ENCODE data around the gene FASTKD3.

FASTKD3 gene

DNA sequence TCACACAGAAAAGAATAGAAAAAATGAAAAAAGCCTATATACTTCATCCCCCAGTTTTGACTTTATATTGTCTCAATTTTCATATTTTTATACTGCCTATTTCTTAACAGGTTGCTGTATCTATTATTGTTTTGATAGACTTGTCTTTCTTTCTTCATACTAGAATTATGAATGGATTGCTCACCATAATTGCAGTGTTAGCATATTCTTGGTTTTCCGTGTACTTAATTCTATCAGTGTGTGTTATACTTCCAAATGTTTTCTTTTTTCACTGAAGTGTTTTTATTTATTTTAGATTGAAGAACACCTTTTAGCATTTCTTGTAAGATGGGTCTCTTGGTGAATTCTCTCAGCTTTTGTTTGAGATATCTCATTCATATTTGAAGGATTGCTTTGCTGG lies 38.8 kb upstream of the FASTKD3 start:
- in situ Hi-C loops (cut with HindIII; ENCODE audit: low sequenced_read_pairs): no loop called here
- H3K4me3 ChIP-seq (ENCODE audit: low read depth, low read length): no peak overlapping the region
- TF ChIP-seq, protein P1, sequence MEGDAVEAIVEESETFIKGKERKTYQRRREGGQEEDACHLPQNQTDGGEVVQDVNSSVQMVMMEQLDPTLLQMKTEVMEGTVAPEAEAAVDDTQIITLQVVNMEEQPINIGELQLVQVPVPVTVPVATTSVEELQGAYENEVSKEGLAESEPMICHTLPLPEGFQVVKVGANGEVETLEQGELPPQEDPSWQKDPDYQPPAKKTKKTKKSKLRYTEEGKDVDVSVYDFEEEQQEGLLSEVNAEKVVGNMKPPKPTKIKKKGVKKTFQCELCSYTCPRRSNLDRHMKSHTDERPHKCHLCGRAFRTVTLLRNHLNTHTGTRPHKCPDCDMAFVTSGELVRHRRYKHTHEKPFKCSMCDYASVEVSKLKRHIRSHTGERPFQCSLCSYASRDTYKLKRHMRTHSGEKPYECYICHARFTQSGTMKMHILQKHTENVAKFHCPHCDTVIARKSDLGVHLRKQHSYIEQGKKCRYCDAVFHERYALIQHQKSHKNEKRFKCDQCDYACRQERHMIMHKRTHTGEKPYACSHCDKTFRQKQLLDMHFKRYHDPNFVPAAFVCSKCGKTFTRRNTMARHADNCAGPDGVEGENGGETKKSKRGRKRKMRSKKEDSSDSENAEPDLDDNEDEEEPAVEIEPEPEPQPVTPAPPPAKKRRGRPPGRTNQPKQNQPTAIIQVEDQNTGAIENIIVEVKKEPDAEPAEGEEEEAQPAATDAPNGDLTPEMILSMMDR (IDR thresholded peaks at IDR 0.05; ENCODE audit: low read depth, low read length): no peak
- DNase-seq (ENCODE audit: low read depth, low spot score): no peak

DNA sequence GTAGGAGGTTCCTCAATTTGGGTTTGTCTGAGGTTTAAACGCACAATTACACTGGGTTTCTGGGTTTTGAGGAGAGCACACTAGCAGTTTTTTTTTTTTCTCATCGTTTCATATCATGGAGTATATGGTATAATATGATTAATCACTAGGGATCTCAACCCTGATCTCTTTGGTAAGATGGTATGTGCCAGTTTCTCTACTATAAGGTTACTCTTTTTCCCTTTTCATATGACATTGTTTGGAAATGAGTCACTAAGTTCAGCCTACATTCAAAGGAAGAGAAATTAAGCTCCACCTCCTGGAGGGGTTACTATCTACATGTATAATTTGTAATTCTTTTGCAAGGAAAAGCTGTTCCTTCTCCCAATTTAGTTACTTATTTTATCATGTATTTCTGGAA lies 35.3 kb upstream of the FASTKD3 start:
- DNase-seq (ENCODE audit: low read depth, low spot score): peak; percentile 61
- TF ChIP-seq, protein P1 (IDR thresholded peaks at IDR 0.05; ENCODE audit: low read depth, low read length): no peak
- in situ Hi-C loops (cut with HindIII; ENCODE audit: low sequenced_read_pairs): no loop called here
- H3K4me3 ChIP-seq (ENCODE audit: low read depth, low read length): no peak overlapping the region

DNA sequence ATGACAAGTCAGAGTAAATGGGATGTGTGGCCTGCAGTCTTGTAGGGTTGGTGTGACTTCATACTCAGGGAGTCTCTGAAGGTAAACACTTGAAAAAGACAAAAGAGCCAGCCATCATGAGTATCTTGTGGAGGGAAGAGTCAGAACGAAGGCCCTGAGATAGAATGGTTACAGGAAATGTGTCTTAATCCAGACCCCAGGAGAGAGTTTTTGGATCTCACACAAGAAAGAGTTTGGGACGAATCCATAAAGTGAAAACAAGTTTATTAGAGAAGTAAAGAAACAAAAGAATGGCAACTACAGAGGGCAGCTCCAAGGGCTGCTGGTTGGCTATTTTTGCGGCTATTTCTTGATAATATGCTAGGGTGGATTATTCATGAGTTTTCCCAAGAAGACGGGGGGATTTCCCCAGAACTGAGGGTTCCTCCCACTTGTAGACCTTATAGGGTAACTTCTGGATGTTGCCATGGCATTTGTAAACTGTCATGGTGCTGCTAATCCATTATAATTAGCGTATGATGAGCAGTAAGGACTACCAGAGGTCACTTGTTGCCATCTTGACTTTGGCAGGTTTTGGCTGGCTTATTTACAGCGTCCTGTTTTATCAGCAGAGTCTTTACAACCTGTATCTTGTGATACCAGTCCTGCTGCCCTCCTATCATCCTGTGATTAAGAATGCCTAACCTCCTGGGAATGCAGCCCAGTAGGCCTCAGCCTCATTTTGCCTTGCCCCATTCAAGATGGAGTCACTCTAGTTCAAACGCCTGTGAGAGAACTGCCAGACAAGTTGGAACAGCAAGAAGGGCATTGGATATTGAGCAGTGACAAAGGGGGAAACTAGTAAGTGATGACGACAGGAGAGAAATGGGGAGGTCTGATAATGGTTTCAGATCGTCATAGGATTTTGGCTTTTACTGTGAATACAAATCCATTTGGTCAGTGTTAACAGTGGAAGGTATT lies 34.1 kb upstream of the FASTKD3 start:
- in situ Hi-C loops (cut with HindIII; ENCODE audit: low sequenced_read_pairs): no loop called here
- H3K4me3 ChIP-seq (ENCODE audit: low read depth, low read length): no peak overlapping the region
- no peak for DNase-seq (ENCODE audit: low read depth, low spot score)
- TF ChIP-seq, protein P1 (IDR thresholded peaks at IDR 0.05; ENCODE audit: low read depth, low read length): no peak

DNA sequence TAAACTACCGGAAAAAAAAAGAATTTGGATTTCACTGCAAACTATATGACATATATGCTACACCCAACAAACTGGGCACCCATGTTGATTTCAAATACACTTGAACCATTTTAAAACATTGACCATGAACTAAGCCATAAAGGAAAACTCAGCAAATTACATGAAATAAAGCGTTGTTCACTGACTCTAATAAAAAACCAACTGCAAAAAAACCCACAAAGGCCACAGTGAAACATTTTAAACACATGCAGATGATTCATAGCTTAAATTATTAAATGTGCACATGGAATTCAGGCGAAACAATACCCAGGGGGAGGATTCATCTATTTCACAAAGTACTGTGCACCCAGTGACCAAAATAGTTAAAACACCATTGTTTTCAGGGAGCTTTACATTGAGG lies 33.4 kb upstream of the FASTKD3 start:
- H3K4me3 ChIP-seq (ENCODE audit: low read depth, low read length): no peak overlapping the region
- TF ChIP-seq, protein P1 (IDR thresholded peaks at IDR 0.05; ENCODE audit: low read depth, low read length): no peak
- no peak for DNase-seq (ENCODE audit: low read depth, low spot score)
- in situ Hi-C loops (cut with HindIII; ENCODE audit: low sequenced_read_pairs): no loop called here

- DNase-seq (ENCODE audit: low read depth, low spot score): peak; percentile 60
- in situ Hi-C loops (cut with HindIII; ENCODE audit: low sequenced_read_pairs): no loop called here
- H3K4me3 ChIP-seq (ENCODE audit: low read depth, low read length): no peak overlapping the region
- TF ChIP-seq, protein P1 (IDR thresholded peaks at IDR 0.05; ENCODE audit: low read depth, low read length): peak; percentile 56
Measured at GRCh38 chr5:7897014-7897600, 28.3 kb upstream of the FASTKD3 start.

GRCh38 chr5:7894860-7895259 lies 26.0 kb upstream of the FASTKD3 start:
- no peak overlapping the region for H3K4me3 ChIP-seq (ENCODE audit: low read depth, low read length)
- no peak for DNase-seq (ENCODE audit: low read depth, low spot score)
- in situ Hi-C loops (cut with HindIII; ENCODE audit: low sequenced_read_pairs): no loop called here
- TF ChIP-seq, protein P1 (IDR thresholded peaks at IDR 0.05; ENCODE audit: low read depth, low read length): no peak
